Natural killer cell treated with Interleukin-12 subunit alpha and Interleukin-12 subunit beta and Interleukin-15 and Interleukin-18, amount 100 ng/mL, for 72 hours (primary cell): Measurements from ENCODE around the gene P2RX7. TPM values are rescaled to one million over a fixed set of nuclear protein-coding genes. Genes with fewer than 3 reads are reported as not detected.
"Not testable (repeated sequence)": the region's sequence is repeated elsewhere in the genome, so short reads cannot be mapped to it uniquely, and the experiment has no call there.

Experiments
- ATAC-seq, 2 donors: fragments of 150-1000 bp; cut with Tn5 transposase in 1 of 2; sonication (Bioruptor Pico), chemical (Tn5 transposase) in 1 of 2; 2 replicates each; pipeline ENCODE4 v1.10.0; 2021
- DNase-seq: peaks from one replicate; pipeline ENCODE4 v3.0.0; 2022; ENCODE audit warnings: low spot score
- H3K27ac Mint-ChIP-seq, 2 donors: 1 replicate in 1 of 2; 2 replicates in 1 of 2; pipeline ENCODE4 v1.8.0; 2022; ENCODE audit warnings: mixed read lengths in 2 of 2, mild to moderate bottlenecking in 1 of 2, moderate library complexity in 1 of 2
- H3K27me3 Mint-ChIP-seq, 2 donors: 1 replicate in 1 of 2; 2 replicates in 1 of 2; pipeline ENCODE4 v1.8.0; 2022; ENCODE audit warnings: mixed read lengths in 2 of 2
- H3K36me3 Mint-ChIP-seq: one replicate; pipeline ENCODE4 v1.8.0; 2022; ENCODE audit warnings: mixed read lengths
- H3K4me1 Mint-ChIP-seq, 2 donors: 1 replicate in 1 of 2; 2 replicates in 1 of 2; pipeline ENCODE4 v1.8.0; 2022; ENCODE audit warnings: low read depth in 2 of 2, mixed read lengths in 2 of 2, mild to moderate bottlenecking in 1 of 2
- H3K4me3 Mint-ChIP-seq: one replicate; pipeline ENCODE4 v1.8.0; 2022; ENCODE audit warnings: mixed read lengths
- H3K9me3 Mint-ChIP-seq: 2 replicates; pipeline ENCODE4 v1.8.0; 2022; ENCODE audit warnings: mixed read lengths
- total RNA-seq, 2 donors: library from RNA; stranded (reverse); gene quantifications; one replicate each; pipeline ENCODE4 v1.2.3, GENCODE V29; 2022

The P2RX7 gene
- total RNA-seq, 2 donors from 2014 or later = 20.2 to 46.6 TPM

GRCh38 chr12:121202407-121203355 is 70.0 kb downstream of the P2RX7 start:
- H3K9me3 Mint-ChIP-seq = no peaks in the 10 kb centered on the region
- DNase-seq = no peak
- no peaks in the 10 kb centered on the region for H3K27me3 Mint-ChIP-seq
- H3K27ac Mint-ChIP-seq = no peak overlapping the region
- H3K36me3 Mint-ChIP-seq = no peaks in the 10 kb centered on the region
- ATAC-seq = no peak
- H3K4me1 Mint-ChIP-seq = peaks cover 6 to 10% of the 10 kb centered on the region in 2 donors
- H3K4me3 Mint-ChIP-seq = no peak overlapping the region

GRCh38 chr12:121203482-121203881 is 70.8 kb downstream of the P2RX7 start:
- Mint-ChIP-seq H3K27me3 (no peaks in the 10 kb centered on the region), H3K4me3 (no peak overlapping the region), H3K9me3 (no peaks in the 10 kb centered on the region), H3K4me1 (peaks cover 6 to 9% of the 10 kb centered on the region in 2 donors), H3K36me3 (no peaks in the 10 kb centered on the region), H3K27ac (peak overlapping the region in 1 of 2 donors; percentile 0)
- ATAC-seq (no peak), DNase-seq (no peak)

- no peak for ATAC-seq
- Mint-ChIP-seq H3K27ac (peak overlapping the region in 1 of 2 donors; percentile 45), H3K4me3 (no peak overlapping the region), H3K27me3 (no peaks in the 10 kb centered on the region), H3K9me3 (no peaks in the 10 kb centered on the region), H3K4me1 (peaks cover 6 to 13% of the 10 kb centered on the region in 2 donors), H3K36me3 (no peaks in the 10 kb centered on the region)
- no peak for DNase-seq
These were observed 72.8 kb downstream of the P2RX7 start for GRCh38 chr12:121205491-121205890.

- H3K27me3 Mint-ChIP-seq, ATAC-seq, H3K36me3 Mint-ChIP-seq, DNase-seq, H3K9me3 Mint-ChIP-seq: not testable (repeated sequence)
- H3K27ac Mint-ChIP-seq = peak overlapping the region; percentile 81 to 87
- H3K4me3 Mint-ChIP-seq = peak overlapping the region; percentile 10
- H3K4me1 Mint-ChIP-seq = peaks cover 15 to 27% of the 10 kb centered on the region in 2 donors
These were observed 75.9 kb downstream of the P2RX7 start for GRCh38 chr12:121208571-121208970.

GRCh38 chr12:121209221-121209620 is 76.5 kb downstream of the P2RX7 start:
- peak overlapping the region; percentile 84 to 87 for H3K27ac Mint-ChIP-seq
- no peaks in the 10 kb centered on the region for H3K9me3 Mint-ChIP-seq
- peaks cover 17 to 28% of the 10 kb centered on the region in 2 donors for H3K4me1 Mint-ChIP-seq
- H3K27me3 Mint-ChIP-seq = no peaks in the 10 kb centered on the region
- peak overlapping the region; percentile 55 for H3K4me3 Mint-ChIP-seq
- DNase-seq (no peak), ATAC-seq (no peak)
- H3K36me3 Mint-ChIP-seq = no peaks in the 10 kb centered on the region

GRCh38 chr12:121209624-121210572 is 77.2 kb downstream of the P2RX7 start, which contains the start of gene P2RX4:
TSS of gene P2RX4 (plus strand) at chr12:121210129. CDS start at chr12:121210165, 36 bp downstream.
- no peaks in the 10 kb centered on the region for H3K27me3 Mint-ChIP-seq
- peak; percentile 95 for DNase-seq
- peak within 1 kb of the TSS; percentile 94 for H3K4me3 Mint-ChIP-seq
- peak; percentile 88 to 91 for ATAC-seq
- H3K36me3 Mint-ChIP-seq = no peaks in the 10 kb centered on the region
- H3K9me3 Mint-ChIP-seq = no peaks in the 10 kb centered on the region
- peaks cover 21 to 31% of the 10 kb centered on the region in 2 donors for H3K4me1 Mint-ChIP-seq
- peak within 1 kb of the TSS; percentile 87 to 96 for H3K27ac Mint-ChIP-seq

GRCh38 chr12:121212875-121213274 is 80.2 kb downstream of the P2RX7 start:
- ATAC-seq = no peak
- DNase-seq = no peak
- Mint-ChIP-seq H3K4me1 (peaks cover 28 to 42% of the 10 kb centered on the region in 2 donors), H3K36me3 (peaks cover 5% of the 10 kb centered on the region), H3K4me3 (peak overlapping the region; percentile 27), H3K9me3 (no peaks in the 10 kb centered on the region), H3K27me3 (no peaks in the 10 kb centered on the region), H3K27ac (peak overlapping the region in 1 of 2 donors; percentile 92)

- H3K27ac Mint-ChIP-seq = peak overlapping the region; percentile 63 to 92
- ATAC-seq (peak; percentile 62 to 80), DNase-seq (peak; percentile 79)
- peaks cover 28 to 40% of the 10 kb centered on the region in 2 donors for H3K4me1 Mint-ChIP-seq
- H3K4me3 Mint-ChIP-seq = peak overlapping the region; percentile 56
- no peaks in the 10 kb centered on the region for H3K9me3 Mint-ChIP-seq
- no peaks in the 10 kb centered on the region for H3K27me3 Mint-ChIP-seq
- peaks cover 5% of the 10 kb centered on the region for H3K36me3 Mint-ChIP-seq
These were observed 81.6 kb downstream of the P2RX7 start for GRCh38 chr12:121214166-121214777.

GRCh38 chr12:121214855-121215745 is 82.4 kb downstream of the P2RX7 start:
- H3K9me3 Mint-ChIP-seq = no peaks in the 10 kb centered on the region
- peak overlapping the region; percentile 63 to 92 for H3K27ac Mint-ChIP-seq
- H3K36me3 Mint-ChIP-seq = peaks cover 5% of the 10 kb centered on the region
- peaks cover 28 to 37% of the 10 kb centered on the region in 2 donors for H3K4me1 Mint-ChIP-seq
- peak overlapping the region; percentile 56 for H3K4me3 Mint-ChIP-seq
- no peak for DNase-seq
- peak; percentile 58 to 61 for ATAC-seq
- H3K27me3 Mint-ChIP-seq = no peaks in the 10 kb centered on the region

GRCh38 chr12:121216102-121216501 is 83.4 kb downstream of the P2RX7 start:
- peaks cover 23 to 35% of the 10 kb centered on the region in 2 donors for H3K4me1 Mint-ChIP-seq
- peaks cover 5% of the 10 kb centered on the region for H3K36me3 Mint-ChIP-seq
- H3K4me3 Mint-ChIP-seq = no peak overlapping the region
- H3K27me3 Mint-ChIP-seq = no peaks in the 10 kb centered on the region
- DNase-seq = no peak
- H3K27ac Mint-ChIP-seq = peak overlapping the region; percentile 63 to 92
- no peaks in the 10 kb centered on the region for H3K9me3 Mint-ChIP-seq
- no peak for ATAC-seq

- ATAC-seq = no peak
- H3K27me3 Mint-ChIP-seq = no peaks in the 10 kb centered on the region
- H3K9me3 Mint-ChIP-seq = no peaks in the 10 kb centered on the region
- DNase-seq = no peak
- H3K36me3 Mint-ChIP-seq = peaks cover 5% of the 10 kb centered on the region
- peaks cover 19 to 31% of the 10 kb centered on the region in 2 donors for H3K4me1 Mint-ChIP-seq
- H3K4me3 Mint-ChIP-seq = no peak overlapping the region
- peak overlapping the region in 1 of 2 donors; percentile 69 for H3K27ac Mint-ChIP-seq
These were observed 84.4 kb downstream of the P2RX7 start for GRCh38 chr12:121217063-121217462.

GRCh38 chr12:121217761-121218160 is 85.1 kb downstream of the P2RX7 start:
- DNase-seq = no peak
- no peak for ATAC-seq
- H3K27me3 Mint-ChIP-seq = no peaks in the 10 kb centered on the region
- H3K4me3 Mint-ChIP-seq = no peak overlapping the region
- peaks cover 5% of the 10 kb centered on the region for H3K36me3 Mint-ChIP-seq
- no peaks in the 10 kb centered on the region for H3K9me3 Mint-ChIP-seq
- H3K27ac Mint-ChIP-seq = peak overlapping the region in 1 of 2 donors; percentile 45
- peaks cover 22 to 33% of the 10 kb centered on the region in 2 donors for H3K4me1 Mint-ChIP-seq
